GM21825 (cell line): ENCODE measurements around the gene EXD3.
"Not testable (repeated sequence)": the region's sequence is repeated elsewhere in the genome, so short reads cannot be mapped to it uniquely, and the experiment has no call there.

Source experiments
- ATAC-seq: cut with Tn5 transposase; IDR thresholded peaks from one replicate; pipeline ENCODE4 v1.9.1; 2021; ENCODE audit warnings: mild to moderate bottlenecking, moderate library complexity; ENCODE audit not compliant: unreplicated experiment

Gene EXD3, protein sequence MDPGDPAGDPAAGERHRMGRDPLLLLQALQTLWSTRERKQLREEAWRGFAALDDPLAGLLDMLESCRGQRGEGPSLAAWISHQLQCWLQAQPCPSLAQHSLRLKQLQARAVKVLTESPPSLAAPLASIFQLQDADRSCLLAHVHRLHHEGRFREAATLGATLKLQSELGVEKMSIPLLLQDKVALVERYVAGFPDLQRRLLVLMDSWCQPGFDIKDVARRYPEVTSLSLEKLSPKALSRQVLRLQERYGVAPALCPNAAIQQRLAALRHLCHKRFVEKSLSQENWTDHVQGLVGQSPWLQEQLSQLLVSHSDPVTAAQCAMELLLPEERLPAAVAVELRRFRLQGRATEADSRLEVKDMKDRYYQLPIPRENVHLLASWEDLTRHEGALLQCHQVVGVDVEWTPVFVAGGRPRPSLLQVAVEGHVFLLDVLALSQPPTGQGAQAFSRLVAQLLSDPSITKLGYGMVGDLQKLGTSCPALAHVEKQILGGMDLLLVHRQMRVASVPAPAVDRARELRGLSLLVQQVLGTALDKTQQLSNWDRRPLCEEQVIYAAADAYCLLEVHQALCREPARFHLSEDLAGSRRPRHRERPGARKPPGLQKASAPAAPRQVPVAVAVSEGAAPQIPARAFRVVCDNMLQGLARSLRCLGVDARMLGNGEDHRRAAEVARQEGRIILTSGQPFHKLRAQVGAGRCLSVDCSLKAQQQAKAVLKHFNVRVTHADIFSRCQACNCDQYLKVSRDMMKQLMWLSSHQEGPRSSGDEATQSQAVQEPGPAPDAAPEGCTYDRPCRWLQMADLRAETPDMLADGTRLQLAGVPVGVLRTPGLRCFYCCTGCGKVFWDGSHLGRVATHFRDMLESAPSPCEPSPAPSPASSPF

DNA sequence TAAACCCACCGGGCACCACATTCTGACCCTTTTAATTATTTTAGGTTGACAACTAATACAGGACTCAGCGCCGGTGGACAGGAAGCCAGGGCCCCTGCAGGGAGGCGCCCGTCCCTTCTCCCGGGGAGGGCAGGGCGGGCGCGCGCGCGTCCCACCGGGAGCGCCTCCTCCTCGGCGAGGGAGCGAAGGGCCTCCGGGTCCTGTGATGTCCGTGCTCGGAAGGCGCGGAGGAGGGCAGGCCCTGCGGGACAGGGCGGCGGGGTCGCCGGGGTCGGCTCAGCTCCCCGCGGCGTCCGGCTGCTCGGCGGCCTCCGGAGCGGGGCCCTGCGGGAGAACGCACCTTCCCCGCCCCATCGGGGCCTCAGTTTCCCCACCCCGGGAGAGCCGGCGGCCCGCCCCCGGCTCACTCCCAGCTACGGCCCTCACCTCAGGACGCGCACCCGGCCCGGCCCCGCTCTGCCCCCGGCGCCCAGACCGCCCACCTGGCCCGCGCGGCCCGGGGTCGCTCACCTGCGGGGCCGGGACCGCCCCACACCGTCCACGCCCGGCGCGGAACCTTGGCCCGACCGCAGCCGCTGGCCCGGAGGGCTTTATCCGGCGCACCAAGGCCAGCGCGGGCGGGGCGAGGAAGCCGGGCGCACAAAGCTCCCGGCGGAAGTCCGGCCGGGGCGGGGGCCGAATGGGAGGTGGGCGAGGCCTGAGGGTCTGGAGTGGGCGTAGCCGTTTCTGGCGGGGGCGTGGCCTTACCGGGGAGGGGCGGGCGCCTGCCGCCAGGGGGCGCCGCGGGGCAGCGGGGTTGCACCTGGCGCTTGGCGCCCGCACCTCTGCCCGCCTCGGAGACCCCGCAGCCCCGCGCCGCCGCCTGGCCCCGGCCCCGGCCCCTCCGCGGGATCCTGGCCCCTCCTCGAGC is at the start of gene EXD3, which contains the start of gene NOXA1:
Gene EXD3 (minus strand): TSS at position 559 of the 910 bp plus-strand sequence. CDS start 27,805 bp downstream, outside the sequence.
Gene NOXA1 (plus strand): TSS at position 790 of the 910 bp plus-strand sequence. CDS start 137 bp downstream, outside the sequence.
- ATAC-seq: peak; percentile 84

DNA sequence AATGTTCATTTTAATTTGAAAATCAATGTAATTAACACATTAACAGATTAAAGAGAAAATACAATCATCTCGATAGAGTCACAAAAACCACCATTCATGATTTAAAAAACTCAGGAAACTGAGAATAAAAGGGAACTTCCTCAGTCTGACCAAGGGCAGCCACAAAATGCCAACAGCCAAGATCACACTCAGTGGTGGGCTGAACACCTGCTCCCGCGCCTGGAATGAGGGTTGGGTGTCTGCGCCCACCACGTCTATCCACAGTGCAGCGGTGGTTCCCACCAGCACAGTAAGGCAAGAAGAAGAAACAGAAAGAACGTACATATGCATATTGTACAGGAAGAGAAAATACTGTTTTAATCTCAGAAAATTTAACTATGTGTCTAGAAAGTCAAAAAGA is 47.8 kb upstream of the EXD3 start:
- ATAC-seq: no peak

DNA sequence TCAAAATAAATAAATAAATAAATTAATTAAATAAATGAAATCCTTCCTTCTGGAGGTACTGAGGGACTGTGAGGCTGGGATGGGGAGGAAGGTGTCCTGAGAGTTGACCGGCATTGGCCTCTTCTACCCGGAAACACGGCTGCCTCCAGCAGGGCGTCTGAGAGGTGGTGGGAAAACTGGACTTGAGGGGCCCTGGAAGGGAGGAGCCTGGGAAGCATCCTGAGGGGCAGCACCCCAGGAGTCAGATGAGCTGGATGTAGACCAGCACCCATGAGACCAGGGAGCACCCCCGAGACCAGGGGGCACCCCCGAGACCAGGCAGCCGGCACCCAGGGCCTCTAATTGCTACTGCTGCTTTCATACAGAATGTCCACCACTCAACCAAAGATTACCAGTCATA is 44.9 kb upstream of the EXD3 start:
- ATAC-seq: no peak

DNA sequence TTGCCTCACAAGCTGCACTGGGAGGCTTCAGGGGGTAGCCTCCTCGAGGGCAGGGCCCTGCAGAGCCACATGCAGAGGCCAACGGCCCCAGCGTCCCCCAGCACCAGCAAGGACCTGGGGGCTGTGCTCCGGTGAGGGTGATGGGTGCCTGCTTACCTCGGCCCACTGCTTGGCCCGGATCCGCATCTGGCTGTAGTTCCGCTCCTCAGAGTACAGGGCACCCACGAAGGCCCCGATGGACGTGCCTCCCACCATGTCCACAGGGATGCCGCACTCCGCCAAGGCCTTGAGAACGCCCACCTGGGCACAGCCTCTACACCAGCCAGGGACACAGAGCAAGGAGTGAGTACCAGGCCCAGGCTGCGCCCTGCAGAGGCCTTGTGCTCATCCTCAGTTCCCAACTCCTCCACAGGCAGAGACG is 44.2 kb upstream of the EXD3 start:
- ATAC-seq: no peak

DNA sequence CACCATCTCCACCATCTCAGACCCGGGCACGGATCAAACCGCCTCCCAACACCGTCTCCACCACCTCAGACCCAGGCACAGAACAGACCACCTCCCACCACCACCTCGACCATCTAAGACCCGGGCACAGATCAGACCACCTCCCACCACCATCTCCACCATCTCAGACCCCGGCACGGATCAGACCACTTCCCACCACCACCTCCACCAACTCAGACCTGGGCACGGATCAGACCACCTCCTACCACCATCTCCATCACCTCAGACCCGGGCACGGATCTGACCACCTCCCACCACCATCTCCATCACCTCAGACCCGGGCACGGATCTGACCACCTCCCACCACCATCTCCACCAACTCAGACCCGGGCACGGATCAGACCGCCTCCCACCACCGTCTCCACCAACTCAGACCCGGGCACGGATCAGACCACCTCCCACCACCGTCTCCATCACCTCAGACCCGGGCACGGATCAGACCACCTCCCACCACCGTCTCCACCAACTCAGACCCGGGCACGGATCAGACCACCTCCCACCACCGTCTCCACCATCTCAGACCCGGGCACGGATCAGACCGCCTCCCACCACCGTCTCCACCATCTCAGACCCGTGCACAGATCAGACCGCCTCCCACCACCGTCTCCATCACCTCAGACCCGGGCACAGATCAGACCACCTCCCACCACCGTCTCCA is 43.6 kb upstream of the EXD3 start:
- not testable (repeated sequence) for ATAC-seq

DNA sequence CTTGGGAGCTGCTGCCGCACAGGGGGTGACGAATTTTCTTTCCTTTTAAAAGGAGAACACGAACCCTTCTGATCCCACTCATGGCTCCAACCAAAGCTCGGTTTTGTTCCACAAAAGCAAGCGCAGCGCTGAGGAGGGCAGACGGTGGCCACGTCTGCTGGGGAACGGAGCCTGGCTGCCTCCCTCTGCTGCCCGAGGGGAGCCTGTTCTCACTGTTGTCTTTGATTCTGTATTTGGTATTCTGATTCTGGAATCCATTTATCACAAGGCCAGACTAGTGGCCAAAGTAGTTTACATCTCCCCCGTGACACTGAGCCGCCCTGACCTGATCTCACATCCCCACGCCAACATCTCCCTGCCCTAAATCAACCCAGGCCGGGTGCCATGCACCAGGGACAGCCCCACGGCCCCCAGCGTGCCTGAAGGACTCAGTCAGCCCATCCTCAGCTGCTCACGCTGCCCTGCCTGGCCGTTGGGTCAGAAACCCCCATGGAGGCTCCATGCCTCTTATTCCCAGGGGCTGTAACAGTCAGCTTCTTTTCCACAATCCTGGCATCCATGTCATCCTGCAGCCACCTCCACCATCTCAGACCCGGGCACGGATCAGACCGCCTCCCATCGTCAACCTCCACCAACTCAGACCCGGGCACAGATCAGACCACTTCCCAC is 42.9 kb upstream of the EXD3 start:
- ATAC-seq: no peak

DNA sequence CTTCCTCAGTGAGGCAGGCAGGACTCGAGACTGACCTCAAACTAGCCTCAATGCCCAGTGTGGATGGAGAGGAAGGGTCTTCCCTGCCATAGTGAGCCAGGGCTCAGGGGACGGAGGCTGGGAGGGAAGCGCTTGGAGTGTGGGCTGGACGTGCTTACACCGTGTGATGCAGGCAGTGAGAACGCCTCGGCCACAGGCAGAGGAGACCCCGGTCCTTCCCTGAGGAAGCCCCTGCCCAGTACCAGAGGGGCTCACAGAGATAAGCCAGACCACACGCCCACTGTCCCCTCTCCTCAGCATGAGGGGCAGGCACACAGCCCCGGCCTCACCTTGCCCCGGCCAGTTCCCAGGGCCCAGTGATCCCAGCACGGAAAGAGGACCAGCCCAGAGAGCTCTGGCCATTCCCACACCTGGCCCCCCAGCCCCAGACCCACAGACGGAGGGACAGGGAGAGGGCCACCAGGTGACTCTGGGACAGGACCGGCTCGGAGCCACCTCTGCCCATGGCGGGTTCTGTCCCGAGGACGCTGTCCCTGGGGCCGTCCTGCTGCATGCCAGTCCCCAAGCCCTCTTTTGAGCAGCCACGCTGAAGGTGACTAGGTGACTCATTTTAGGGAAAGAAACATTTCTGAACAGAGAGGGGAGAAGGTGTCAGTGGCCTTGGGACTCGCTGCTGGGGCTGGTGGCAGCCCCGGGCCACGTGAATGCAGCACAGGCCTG is 42.2 kb upstream of the EXD3 start:
- ATAC-seq: no peak

DNA sequence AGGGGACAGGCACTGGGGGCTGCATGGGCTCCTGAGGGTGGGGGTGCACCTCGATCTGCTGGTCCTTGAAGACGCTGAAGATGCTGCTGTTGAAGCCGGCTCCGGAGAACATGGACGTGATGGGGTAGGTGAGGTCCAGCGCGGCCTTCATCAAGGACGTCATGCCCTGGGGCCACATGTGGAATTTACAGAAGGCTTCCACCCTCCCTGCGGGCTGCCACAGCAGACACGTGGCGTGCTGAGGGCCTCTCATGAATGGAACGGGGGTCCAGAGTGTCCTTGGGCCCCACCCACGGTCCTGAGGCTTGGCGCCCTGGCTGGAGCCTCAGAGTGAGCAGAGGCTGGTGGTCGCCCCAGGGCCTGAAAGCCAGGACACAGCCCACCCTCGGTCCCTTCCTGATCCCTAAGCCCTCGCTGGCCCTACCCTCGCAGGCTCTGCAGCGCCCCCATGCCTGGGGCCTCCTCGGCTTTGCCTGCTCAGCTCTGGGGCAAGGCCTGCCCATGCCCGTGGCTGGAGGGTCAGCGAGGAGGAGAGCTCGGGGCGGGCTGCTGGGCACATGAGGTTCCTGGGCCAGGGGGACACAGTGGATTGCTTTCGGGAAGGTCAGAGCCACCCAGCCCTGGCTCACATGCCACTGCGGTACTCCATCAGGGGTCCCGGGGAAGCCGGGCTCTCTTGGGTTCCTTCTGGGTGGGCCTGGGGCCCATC is 41.5 kb upstream of the EXD3 start:
- ATAC-seq: no peak

DNA sequence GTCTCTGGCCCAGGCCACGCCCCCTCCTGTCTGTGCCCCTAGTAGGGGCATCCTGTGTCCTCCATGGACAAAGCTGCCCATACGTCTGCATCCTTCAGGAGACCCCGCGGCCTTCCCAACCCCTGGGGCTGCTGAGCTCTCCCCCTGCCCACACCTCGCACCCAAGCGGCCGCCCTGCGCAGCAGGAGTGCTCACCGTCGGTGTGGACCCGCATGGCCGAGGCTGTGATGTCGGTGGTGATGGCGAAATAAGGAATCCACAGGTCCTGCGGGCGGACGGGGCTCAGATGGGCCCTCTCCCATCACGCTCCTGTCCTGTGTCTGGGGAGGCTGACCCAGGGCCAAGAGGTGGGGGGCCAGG is 40.9 kb upstream of the EXD3 start:
- no peak for ATAC-seq

DNA sequence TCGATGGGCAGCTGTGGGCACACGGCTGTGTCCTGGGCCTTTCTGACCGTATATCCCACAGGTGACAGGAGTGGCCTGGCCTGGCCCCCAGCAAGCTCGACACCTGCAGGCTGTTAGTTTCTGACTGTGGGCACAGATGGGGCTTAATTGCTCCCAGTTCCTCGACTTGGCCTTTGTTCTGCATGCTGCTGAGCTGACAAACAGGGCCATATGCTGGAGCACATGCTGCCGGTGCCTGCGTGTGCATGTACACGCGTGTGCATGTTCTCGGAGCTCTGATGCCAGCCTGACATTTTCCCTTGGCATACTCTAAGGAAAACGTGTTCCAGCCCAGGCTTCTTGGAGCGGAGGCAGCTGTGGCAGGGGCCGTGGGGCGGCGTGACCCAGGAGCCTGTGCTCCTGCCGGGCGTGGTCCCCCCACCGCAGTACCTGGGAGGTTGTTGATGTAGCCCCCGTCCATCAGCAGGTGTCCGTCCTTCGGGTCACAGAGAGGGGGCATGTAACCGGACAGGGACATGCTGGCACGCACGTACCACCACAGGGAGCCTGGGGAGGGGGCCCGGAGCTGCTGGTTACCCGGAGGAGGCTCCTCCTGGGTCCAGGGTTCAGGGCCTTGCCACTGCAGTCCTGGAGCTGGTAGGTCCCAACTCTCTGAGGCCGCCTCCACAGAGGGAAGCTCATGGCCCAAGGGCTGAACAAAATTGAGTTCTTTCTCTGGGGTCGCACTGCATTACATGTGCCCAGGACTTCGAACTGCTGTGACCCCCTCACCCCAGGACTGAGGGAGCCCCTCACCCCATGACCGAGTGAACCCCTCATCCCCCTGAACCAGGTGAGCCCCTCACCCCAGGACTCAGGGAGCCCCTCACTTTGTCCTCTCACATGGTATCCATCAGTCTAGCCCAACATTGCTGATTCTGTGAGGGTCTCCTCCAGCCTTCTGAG is 40.3 kb upstream of the EXD3 start:
- ATAC-seq: no peak

DNA sequence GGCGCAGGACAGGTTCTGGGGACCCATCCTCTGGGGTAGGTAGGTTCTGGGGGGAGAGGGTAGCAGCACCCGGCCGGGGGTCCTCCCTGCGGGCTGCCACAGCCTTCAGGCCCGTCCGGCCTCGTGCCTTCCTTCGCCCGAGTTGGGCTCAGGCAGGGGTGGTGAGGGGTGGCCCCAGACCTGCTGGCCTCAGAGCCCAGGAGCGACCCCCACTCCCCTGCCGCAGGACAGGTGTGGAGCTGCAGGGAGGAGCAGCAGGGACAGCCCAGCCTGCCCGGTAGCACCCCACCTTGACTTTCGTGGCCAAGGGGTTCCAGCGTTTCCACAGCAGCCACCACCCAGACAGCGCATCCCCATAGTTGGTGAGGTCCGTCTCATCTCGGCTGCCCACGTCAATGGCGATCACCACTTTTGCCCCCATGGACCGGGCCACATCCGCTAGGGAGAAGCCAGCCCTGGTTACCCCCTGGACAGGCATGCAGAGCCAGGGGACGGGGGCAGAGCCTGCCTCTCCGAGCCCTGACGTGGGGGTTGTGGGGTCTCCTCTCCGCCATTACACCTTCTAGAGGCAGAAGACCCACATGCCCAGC is 39.5 kb upstream of the EXD3 start:
- no peak for ATAC-seq

DNA sequence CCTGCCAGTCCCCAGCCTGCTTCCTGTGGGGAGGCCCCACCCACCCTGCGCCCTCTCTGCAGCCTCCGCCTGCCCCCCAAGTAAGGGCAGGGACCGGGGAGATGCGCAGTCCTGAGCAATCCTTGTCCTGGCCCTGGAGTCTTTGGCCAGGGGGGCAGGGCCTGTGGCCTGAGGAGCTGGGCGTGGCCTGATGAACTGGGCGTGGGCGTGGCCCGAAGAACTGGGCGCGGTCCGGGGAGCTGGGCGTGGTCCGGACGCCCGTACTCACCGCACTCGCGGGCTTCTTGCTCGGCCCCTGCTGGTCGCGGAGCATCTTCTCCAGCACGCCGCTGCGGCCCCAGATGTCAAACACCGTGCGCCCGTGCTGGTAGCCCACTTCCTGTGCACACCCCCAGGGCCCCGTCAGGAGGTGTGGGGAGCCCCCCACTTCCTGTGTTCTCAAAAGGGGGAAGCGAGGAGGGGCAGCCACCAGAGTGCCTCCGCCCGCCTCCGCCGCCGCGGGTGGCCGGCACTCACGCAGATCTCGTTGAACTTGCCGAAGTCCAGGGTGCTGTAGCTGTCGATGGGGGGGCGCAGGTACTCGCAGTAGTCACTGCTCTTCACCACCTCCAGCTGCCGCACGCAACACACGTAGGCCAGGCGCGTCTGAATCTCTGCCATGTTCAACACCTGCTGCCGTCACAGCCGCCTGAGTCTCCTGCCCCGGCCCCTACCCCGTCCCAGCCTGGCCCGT is 38.9 kb upstream of the EXD3 start:
- ATAC-seq: peak; percentile 40

DNA sequence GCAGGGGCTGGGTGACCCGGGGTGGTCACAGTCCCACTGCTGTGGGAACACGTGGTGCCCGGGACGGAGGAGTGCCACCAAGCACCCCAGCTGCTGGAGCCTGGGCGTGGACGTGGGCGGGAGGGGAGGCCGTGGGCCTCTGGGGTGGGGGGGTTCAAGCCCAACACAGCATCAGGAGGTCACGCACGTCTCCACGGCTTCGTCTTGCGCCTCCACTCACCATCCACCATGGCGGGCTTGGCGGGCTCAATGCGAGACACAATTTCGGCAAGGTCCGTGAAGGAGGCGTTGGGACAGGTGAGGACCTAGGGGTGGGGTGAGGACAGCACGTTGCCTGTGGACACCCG is 38.3 kb upstream of the EXD3 start:
- ATAC-seq: no peak

DNA sequence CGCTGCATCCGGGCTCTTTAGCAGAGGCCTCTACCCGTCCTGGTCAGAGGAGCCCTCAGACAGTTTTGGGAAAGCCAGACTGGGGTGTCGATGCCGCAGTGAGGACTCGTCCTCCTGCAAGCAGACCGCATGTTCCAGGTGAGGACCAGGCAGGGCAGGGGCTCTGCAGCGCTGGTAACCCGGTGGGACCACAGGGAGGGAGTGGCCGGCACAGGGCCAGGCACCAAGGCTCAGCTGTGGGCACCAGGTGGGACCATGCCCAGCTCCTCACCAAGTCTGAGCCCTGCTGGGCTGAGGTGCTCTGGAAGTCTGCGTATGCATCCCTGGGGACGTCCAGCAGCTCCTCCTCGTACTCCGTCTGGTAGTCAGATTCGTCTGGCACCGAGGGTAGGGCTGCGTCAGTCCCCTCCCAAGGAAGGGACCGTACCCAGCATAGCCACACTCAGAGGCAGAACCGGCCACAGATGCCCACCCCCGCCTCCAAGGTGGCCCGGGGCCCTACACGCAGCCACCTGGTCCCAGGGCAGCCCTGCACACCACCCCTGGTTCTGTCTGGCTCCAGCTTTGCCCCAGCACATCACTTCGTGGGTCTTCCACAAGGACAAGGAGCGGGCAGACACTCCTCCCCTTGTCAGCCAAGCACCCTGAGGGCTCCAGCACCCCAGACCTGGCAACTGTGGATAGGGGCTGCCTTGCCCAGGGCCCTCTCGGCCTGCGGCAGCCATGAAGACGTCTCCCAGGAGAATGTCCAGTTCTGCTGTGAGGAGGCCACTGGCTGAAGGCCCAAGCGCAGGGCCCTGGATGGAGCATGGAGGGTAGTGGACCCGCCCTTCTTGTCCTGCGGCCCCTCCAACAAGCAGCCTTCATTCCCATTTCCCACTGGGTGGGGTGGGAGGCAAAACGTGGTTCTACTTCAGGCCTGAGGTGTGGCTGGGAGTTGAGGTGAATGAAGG is 37.7 kb upstream of the EXD3 start:
- ATAC-seq: no peak
